Stimulated activated CD4-positive, alpha-beta T cell treated with anti-CD3 and anti-CD28 coated beads, TNF-alpha, amount 100 ng/mL, for 4 hours (primary cell): Measurements from ENCODE around the gene GBX2.

ENCODE experiments used
- DNase-seq, 3 experiments: peaks; one replicate each; pipeline ENCODE4 v3.0.0-alpha.2; 2020; ENCODE audit warnings: low read depth in 3 of 3

Gene GBX2

DNA sequence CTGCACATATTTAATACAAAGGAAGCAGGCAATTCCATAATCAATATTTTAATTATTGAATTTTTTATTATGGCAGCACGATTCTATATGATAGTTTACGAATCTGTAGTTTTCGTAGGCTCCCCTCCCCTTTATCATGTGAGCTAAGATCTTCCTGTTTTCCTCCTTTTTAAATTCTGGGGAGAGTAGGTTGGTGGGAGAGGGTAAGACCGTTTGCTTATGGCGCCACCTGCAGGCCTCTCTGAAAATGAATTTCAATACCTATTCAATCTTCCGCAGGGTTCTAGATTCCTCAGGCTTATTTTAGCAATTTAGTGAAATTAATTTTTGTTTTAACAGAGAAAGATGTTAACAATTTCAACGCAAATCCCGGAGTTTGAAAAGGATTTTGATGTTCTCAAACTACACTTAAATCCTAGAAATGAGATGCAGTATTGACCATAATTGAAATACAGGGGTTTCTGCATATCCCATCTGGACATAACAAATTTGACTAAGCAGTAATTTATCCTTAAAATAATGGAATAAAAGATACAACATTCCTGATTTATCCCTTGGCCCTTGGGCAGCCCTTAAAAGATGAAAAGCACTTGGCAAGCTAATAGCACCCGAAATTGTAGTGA lies 12.8 kb upstream of the GBX2 start:
- no peak for DNase-seq

DNA sequence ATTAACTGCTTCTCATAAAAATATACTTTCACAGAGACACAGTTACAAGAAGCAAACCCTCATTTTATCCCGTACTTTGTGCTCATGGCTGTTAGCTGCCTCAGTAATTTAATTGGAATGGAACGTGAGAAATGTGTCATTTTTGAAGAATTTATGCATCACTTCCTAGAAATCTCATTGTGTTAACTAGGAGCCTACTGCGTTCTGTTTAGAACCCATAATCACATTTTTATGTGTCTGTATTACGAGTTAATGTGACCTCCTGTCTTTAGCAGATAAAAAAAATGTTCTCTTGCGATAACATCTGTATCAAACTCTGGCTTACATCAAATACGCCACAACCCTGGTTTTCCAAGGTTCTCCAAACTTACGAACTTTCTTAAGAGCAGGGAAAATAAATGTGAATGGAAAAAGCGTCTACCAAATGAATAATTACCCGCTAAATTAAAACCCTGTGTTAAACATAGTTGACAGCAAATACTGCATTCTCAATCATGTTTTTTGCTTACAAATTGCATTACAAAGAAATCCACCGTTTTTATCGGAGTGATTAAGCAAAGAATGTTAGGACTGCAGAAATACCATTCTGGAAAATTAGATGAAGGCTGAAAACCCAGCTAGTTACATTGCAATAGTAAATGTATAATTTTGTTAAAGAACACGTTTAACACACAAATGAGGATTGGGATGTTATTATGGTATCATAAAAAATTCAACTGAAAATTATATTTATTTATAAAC lies 12.1 kb upstream of the GBX2 start:
- no peak for DNase-seq

- no peak for DNase-seq
Observed at GRCh38 chr2:236179236-236180075, 11.3 kb upstream of the GBX2 start.

GRCh38 chr2:236178890-236179235 lies 10.7 kb upstream of the GBX2 start:
- DNase-seq, result no peak

DNA sequence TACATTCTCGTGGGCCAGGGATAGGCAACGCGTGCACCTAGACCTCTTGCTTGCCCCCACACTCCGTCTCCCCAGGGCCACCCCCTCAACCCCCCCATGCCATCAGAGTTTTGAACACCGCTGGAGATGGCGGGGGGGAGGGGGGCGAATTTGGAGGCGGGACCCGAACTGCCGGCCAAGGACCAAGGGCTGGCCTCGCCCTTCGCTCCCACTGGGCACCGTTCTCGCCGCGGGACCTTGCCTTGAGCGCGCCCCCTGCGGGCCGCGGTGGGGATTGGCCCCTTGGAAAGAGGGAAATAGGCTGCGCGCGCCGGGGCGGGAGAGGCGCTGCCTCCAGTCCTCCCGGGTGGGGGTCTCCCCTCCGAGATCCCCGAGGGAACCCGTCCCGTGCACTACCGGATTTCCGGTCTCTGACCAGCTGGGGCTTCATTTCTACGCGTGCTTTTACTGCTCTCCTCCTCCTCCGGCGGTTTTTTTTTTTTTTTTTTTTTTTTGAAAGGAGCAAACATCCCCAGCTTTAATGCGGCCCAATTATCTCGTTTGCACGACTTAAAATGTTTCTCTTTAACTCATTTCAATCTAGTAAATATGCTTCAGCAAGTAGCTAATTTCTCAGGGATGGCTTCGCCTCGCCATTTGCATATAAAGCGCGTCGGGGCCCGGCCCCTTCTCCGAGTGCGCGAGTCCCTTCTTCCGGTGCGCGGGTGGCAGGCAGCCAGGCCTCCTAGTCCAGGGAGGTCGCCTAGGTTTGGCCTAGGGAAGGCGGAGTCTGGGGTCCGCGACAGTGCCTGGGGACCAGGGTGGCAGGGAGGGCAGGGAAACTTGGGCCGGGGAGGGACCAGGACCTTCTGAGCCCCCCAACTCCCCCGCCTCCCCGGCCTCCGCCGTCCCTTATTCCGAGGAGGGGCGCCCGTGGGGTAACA lies 10.0 kb upstream of the GBX2 start:
- DNase-seq, result no peak

- DNase-seq, result no peak
Observed at GRCh38 chr2:236177604-236177966, 9.4 kb upstream of the GBX2 start.

- DNase-seq, result no peak
Observed at GRCh38 chr2:236176951-236177350, 8.8 kb upstream of the GBX2 start.

DNA sequence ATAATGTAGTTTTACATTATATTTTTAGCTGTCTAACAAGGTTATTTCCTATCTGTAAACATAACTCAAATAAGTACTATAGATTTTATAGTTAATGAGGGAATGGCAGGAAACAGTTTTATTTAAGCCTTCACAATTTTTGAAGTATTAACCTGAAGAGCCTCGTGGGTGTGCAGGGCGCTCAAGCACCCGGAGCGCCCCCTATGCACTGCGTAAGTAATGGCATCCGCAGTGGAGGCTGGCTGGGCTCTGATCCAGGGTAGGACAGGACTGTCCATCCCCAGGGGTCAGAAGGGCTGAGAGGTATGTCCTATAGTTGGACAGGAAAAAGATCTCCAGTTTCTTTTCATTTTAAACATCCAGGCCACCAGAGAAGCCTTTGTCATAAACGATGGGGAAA lies 8.2 kb upstream of the GBX2 start:
- no peak for DNase-seq

- no peak for DNase-seq
Observed at GRCh38 chr2:236175548-236176150, 7.5 kb upstream of the GBX2 start.

DNA sequence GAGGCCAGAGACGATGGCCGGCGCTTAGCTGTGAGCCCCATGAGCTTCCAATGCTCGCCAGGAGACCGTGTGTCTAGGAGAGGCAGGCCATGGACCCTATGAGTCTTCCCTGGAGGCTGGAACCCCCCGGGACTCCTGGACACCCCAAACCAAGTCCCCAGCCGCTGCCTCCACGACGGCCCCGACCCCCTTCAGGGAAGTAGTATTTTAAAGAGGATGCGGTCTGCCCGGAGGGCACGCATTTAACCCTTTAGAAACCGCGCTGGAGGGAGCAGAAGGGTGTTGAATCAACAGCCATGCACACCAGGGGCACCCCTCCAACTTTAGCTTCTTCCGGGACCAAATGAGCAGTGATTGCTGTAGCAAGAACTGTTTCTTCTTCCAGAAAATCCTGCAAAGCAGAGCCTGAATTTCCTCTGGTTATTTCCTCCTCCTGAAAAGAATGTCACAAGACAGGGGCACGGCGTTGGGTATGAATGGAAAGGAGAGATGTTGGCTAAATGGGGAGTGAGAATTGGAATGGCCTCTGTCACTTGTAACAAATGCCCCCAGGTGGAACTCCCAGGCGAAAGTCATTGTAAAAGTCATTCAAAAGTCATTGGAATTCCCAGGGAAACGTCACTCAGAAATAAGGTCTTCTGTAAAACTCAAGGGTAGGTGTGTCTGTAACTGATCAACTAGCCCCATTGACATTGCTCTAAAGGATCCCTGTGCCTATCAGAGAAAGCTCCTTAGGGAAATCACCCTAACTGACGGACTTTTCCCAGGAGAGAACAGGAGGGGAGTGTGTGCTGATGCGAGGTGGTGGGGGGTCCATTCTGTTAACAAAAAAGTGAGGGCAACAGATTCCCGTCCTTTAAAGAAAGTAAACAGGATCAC lies 5.8 kb upstream of the GBX2 start:
- no peak for DNase-seq

GRCh38 chr2:236173036-236173728 lies 5.0 kb upstream of the GBX2 start:
- no peak for DNase-seq

DNA sequence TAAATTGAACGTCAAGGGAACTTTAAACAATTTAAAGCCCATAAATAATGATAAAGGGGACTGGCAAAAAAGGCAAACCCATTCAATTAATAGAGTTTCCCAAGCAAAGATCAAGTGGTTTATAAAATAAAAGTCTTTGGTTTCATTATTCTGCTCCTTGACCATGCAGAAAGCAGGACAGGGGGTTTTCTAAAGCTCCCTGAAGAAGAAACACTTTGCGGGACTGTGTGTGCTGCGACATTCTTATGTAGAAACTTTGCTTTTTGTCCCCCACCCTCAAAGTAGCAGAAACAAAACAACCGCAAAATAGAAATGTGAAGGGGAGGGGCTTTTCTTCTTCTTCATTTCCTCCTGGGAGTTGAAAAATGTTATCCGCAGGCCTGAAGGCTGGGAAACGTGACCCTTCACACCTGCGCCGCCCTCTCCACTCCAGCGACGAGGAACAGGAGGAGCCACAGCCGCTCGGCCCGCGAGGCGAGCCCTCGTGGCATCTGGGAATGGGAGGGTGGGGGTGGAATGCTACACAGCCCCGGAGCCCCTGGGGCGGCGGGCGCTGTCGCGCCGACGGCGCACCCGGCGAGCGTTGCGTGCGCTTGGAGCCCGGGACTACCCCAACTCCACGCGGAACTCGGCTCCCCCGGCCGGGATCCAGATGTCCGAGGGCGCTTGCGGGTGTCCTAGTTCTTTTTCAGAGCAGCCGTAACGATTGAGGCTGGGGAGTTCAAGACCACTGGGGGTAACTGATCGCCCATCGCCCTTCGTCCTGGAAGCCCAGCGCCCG lies 4.3 kb upstream of the GBX2 start:
- DNase-seq, result no peak

GRCh38 chr2:236171680-236172254 lies 3.6 kb upstream of the GBX2 start:
- no peak for DNase-seq

DNA sequence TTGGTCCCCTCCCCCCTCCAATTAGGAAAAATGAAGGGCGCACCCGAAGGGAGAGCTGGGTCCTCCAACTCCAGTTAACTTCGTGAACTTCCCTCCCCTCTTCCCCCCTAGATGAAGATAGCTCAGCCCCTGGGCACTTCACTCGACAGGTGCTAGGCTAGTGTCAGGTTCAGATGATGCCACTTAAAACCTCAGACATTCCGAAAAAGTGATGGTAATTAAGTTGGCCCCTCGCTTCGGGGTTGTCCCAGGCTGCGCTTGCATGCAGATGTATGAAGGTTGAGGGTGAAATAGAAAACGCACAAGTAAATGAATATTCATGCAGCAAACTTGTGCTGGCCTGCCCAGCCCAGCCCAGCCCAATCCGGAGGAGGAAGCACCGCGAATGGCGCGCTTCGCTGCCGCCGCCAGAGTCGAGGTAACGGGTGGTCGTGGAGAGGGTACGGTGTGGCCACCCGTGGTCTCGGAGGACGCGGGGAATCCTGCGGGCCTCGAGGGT lies 3.0 kb upstream of the GBX2 start:
- no peak for DNase-seq

DNA sequence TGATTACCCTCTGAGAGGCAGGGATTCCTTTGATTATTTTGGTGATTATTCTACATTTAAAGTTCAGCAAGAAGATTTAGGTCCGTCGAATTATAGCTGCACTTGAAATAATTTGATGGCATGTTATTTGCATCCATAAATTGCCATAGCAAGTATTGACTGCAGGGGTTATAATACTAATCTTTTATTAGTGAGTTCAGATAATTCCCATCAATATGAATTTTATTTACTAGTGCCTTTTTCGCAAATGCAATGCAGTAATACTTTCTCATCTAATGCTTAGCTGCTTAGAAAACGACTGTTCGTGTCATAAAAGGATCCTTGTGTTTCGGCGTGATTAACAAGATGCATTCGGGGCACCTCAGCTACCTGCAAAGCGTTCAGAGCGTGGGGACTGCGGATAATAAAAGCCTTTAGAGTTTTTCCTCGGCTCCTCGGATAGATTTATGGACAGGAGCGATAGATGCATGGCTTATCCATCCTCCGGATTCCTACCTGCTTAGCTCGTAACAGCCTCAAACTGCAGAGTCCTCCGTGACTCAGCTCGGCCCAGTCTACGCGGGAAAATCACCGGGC lies 2.5 kb upstream of the GBX2 start:
- DNase-seq, result no peak

- no peak for DNase-seq
Observed at GRCh38 chr2:236169741-236170589, 1.8 kb upstream of the GBX2 start.

DNA sequence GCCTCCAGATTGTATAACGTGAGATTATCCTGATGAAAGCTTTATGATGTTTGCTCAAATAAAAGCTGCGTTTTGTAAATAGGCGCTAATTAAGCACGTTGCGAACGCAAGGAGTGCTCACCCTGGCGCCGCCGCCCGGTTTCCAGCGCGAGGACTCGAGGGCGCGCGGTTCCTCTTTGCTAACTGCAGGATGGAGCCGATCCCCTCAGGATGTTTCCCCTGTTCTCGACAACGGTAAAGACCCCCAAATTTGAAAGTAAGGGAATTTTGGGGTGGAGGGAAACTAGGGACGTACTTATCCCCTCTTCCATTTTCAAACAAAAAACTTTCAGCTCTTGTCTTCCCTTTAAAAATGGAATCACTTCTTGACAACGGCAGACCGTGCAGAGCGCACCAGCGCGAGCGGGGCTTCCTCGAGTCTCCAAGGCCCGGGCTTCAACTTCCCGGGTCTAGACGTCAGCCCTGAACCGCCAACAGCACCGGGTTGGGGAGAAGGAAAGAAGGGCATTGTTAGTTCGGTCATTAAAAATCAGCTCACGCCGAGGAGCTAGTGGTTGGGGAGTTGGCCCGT lies 1.1 kb upstream of the GBX2 start:
- no peak for DNase-seq
